ENCODE measurements around the gene MLPH. TPM values are rescaled to one million over a fixed set of nuclear protein-coding genes. Genes with fewer than 3 reads are reported as not detected.

Gene MLPH
- total RNA-seq, 2 experiments from 2014 or later: 0.39 TPM; not detected in 1

DNA sequence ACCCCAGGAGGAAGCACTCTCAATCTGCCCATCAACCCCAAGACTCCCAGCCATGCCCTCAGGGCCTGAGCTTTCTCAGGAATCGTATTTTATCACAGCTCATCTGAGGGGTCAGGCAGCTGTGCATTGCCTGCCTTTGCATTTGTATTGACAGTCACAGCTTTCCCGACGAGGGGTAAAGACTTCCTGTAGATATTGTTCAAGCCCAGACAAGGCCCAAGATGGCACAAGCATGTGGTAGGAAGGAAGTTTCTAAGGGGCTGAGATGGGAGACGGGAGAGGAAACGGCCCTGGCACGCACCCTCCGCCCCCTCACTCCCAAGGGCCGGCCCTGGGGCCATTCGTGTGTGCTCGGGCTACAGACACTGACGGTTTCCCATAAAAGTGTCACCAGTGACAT is 45.1 kb downstream of the MLPH start:
- CTCF ChIA-PET: no interaction called here
- no peaks in the 10 kb centered on the region for H3K27me3 Mint-ChIP-seq
- H3K36me3 Mint-ChIP-seq (ENCODE audit: low read depth): no peaks in the 10 kb centered on the region
- Histone ChIP-seq H3K4me3 (ENCODE audit: low read length) (no peak overlapping the region), H3K27ac (ENCODE audit: low read depth in 1 of 2, low read length in 2 of 2) (no peak overlapping the region), H3K36me3 (ENCODE audit: insufficient read depth, low read length) (no peaks in the 10 kb centered on the region), H3K27me3 (ENCODE audit: control insufficient read depth in 1 of 2, insufficient read depth in 2 of 2, low read length in 2 of 2) (no peaks in the 10 kb centered on the region), H3K4me1 (ENCODE audit: insufficient read depth, low read length) (no peaks in the 10 kb centered on the region), H3K9me3 (ENCODE audit: control insufficient read depth in 1 of 2, insufficient read depth in 1 of 2, low read length in 2 of 2) (no peaks in the 10 kb centered on the region)
- no peak overlapping the region for H3K27ac Mint-ChIP-seq
- POLR2A ChIA-PET: no interaction called here
- H3K4me1 Mint-ChIP-seq (ENCODE audit: low read depth): no peaks in the 10 kb centered on the region
- ATAC-seq (ENCODE audit: poor library complexity) (no peak), DNase-seq (no peak)
- intact Hi-C loops (cut with DNase I, micrococcal nuclease): no loop called here
- no peak for TF ChIP-seq CTCF (IDR thresholded peaks at IDR 0.05)
- no peaks in the 10 kb centered on the region for H3K9me3 Mint-ChIP-seq
- no peak overlapping the region for H3K4me3 Mint-ChIP-seq

DNA sequence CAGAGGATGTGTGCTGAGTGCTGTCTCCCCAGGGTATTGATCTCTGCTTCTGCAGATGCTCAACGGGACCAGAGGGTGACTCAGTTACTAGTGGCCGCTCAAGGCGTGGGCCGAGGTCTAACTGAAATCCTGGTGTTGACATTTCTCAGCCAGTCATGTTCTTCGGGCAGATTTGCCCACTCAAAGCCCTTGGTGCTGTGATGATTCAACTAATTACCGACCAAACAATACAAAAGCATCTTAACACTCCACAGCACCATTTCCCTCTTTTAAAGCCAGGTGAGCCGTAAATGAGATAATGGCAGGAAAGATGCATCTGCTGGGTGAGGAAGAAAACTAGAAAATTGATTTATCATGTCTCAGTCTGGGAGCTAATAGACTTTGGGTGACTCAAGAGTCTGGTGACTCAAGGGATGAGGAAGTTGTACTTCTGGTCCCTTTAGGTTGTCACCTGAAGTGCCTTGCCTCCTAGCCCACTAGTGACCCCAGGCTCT is 46.7 kb downstream of the MLPH start:
- no peak overlapping the region for H3K4me3 Mint-ChIP-seq
- no peaks in the 10 kb centered on the region for H3K36me3 Mint-ChIP-seq (ENCODE audit: low read depth)
- H3K27ac Mint-ChIP-seq: no peak overlapping the region
- ChIA-PET POLR2A (no interaction called here), CTCF (no interaction called here)
- H3K27me3 Mint-ChIP-seq: no peaks in the 10 kb centered on the region
- no peak overlapping the region for H3K4me3 ChIP-seq (ENCODE audit: low read length)
- no peaks in the 10 kb centered on the region for H3K9me3 Mint-ChIP-seq
- H3K4me1 ChIP-seq (ENCODE audit: insufficient read depth, low read length): no peaks in the 10 kb centered on the region
- ATAC-seq (ENCODE audit: poor library complexity): no peak
- H3K27me3 ChIP-seq (ENCODE audit: control insufficient read depth in 1 of 2, insufficient read depth in 2 of 2, low read length in 2 of 2): no peaks in the 10 kb centered on the region
- no peak for TF ChIP-seq CTCF (IDR thresholded peaks at IDR 0.05)
- no peaks in the 10 kb centered on the region for H3K36me3 ChIP-seq (ENCODE audit: insufficient read depth, low read length)
- intact Hi-C loops (cut with DNase I, micrococcal nuclease): no loop called here
- H3K4me1 Mint-ChIP-seq (ENCODE audit: low read depth): no peaks in the 10 kb centered on the region
- no peak for DNase-seq
- H3K9me3 ChIP-seq (ENCODE audit: control insufficient read depth in 1 of 2, insufficient read depth in 1 of 2, low read length in 2 of 2): no peaks in the 10 kb centered on the region
- H3K27ac ChIP-seq (ENCODE audit: low read depth in 1 of 2, low read length in 2 of 2): no peak overlapping the region

- Histone ChIP-seq H3K4me3 (ENCODE audit: low read length) (no peak overlapping the region), H3K4me1 (ENCODE audit: insufficient read depth, low read length) (no peaks in the 10 kb centered on the region), H3K9me3 (ENCODE audit: control insufficient read depth in 1 of 2, insufficient read depth in 1 of 2, low read length in 2 of 2) (no peaks in the 10 kb centered on the region), H3K27ac (ENCODE audit: low read depth in 1 of 2, low read length in 2 of 2) (no peak overlapping the region), H3K27me3 (ENCODE audit: control insufficient read depth in 1 of 2, insufficient read depth in 2 of 2, low read length in 2 of 2) (no peaks in the 10 kb centered on the region), H3K36me3 (ENCODE audit: insufficient read depth, low read length) (no peaks in the 10 kb centered on the region)
- H3K4me3 Mint-ChIP-seq: no peak overlapping the region
- H3K27ac Mint-ChIP-seq: no peak overlapping the region
- no peak for DNase-seq
- intact Hi-C loops (cut with DNase I, micrococcal nuclease): no loop called here
- no peaks in the 10 kb centered on the region for H3K27me3 Mint-ChIP-seq
- ATAC-seq (ENCODE audit: poor library complexity): no peak
- H3K4me1 Mint-ChIP-seq (ENCODE audit: low read depth): no peaks in the 10 kb centered on the region
- ChIA-PET POLR2A (no interaction called here), CTCF (interaction anchor here (0.6 kb wide), 1 partner anchor 12 kb away, joined by 3 read pairs; no protein-coding TSS in a partner anchor)
- no peak for TF ChIP-seq CTCF (IDR thresholded peaks at IDR 0.05)
- no peaks in the 10 kb centered on the region for H3K36me3 Mint-ChIP-seq (ENCODE audit: low read depth)
- H3K9me3 Mint-ChIP-seq: no peaks in the 10 kb centered on the region
Measured at GRCh38 chr2:237534380-237534779, 47.3 kb downstream of the MLPH start.
